ENCODE measurements around the gene BCAS1.
"Not testable (repeated sequence)": the region's sequence is repeated elsewhere in the genome, so short reads cannot be mapped to it uniquely, and the experiment has no call there.

The BCAS1 gene

GRCh38 chr20:53939572-53940359 is 130.6 kb downstream of the BCAS1 start:
- peak; percentile 92 for DNase-seq

GRCh38 chr20:53939190-53939571 is 131.2 kb downstream of the BCAS1 start:
- DNase-seq, result no peak

GRCh38 chr20:53938739-53939138 is 131.7 kb downstream of the BCAS1 start:
- no peak for DNase-seq

GRCh38 chr20:53937929-53938367 is 132.4 kb downstream of the BCAS1 start:
- DNase-seq, result no peak

- no peak for DNase-seq
Observed at GRCh38 chr20:53937339-53937741, 133.1 kb downstream of the BCAS1 start.

GRCh38 chr20:53935344-53936084 is 134.9 kb downstream of the BCAS1 start:
- no peak for DNase-seq

- peak; percentile 91 for DNase-seq
Observed at GRCh38 chr20:53934421-53935343, 135.7 kb downstream of the BCAS1 start.

GRCh38 chr20:53933232-53933846 is 137.1 kb downstream of the BCAS1 start:
- no peak for DNase-seq

GRCh38 chr20:53932655-53933192 is 137.7 kb downstream of the BCAS1 start:
- not testable (repeated sequence) for DNase-seq

GRCh38 chr20:53931597-53931996 is 138.8 kb downstream of the BCAS1 start:
- DNase-seq, result no peak

GRCh38 chr20:53930651-53931504 is 139.5 kb downstream of the BCAS1 start:
- DNase-seq, result peak; percentile 51

- DNase-seq, result no peak
Observed at GRCh38 chr20:53929974-53930650, 140.3 kb downstream of the BCAS1 start.

- no peak for DNase-seq
Observed at GRCh38 chr20:53929399-53929798, 141.0 kb downstream of the BCAS1 start.

- no peak for DNase-seq
Observed at GRCh38 chr20:53927990-53928389, 142.4 kb downstream of the BCAS1 start.

GRCh38 chr20:53926428-53927028 is 143.9 kb downstream of the BCAS1 start:
- peak; percentile 91 for DNase-seq

- no peak for DNase-seq
Observed at GRCh38 chr20:53925651-53926401, 144.6 kb downstream of the BCAS1 start.

- DNase-seq, result no peak
Observed at GRCh38 chr20:53923566-53924369, 146.6 kb downstream of the BCAS1 start.

- no peak for DNase-seq
Observed at GRCh38 chr20:53922901-53923314, 147.5 kb downstream of the BCAS1 start.

Data from fibroblast of upper back skin (primary cell).